ENCODE measurements around the gene ERI3. TPM values are rescaled to one million over a fixed set of nuclear protein-coding genes. Genes with fewer than 3 reads are reported as not detected.

ERI3 gene
- polyA plus RNA-seq, 3 donors from 2014 or later: 46.6 to 93.3 (median 53.1) TPM

DNA sequence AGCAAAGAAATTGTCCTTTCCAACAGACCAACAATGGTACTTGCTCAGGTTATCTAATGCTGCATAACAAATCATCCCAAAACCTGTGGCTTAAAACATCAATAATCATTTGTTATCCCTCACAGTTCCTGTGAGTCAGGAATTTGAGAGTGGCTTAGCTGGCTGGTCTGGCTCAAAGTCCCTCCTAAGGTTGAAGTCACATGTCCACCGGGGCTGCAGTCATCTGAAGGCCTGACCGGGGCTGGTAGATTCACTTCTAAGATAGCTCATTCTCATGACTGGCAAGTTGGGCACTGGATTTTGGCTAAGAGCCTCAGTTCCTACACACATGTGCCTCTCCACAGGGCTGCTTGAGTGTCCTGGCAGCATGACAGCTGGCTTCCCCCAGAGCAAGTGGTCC lies 16.9 kb downstream of the ERI3 start:
- Mint-ChIP-seq H3K27me3 (ENCODE audit: low read depth in 3 of 3) (peaks cover 0 to 2% (median 0%) of the 10 kb centered on the region in 3 donors), H3K36me3 (peaks cover 18 to 29% (median 28%) of the 10 kb centered on the region in 3 donors), H3K9me3 (no peaks in the 10 kb centered on the region), H3K4me1 (no peaks in the 10 kb centered on the region), H3K4me3 (no peak overlapping the region), H3K27ac (no peak overlapping the region)
- no peak for DNase-seq

DNA sequence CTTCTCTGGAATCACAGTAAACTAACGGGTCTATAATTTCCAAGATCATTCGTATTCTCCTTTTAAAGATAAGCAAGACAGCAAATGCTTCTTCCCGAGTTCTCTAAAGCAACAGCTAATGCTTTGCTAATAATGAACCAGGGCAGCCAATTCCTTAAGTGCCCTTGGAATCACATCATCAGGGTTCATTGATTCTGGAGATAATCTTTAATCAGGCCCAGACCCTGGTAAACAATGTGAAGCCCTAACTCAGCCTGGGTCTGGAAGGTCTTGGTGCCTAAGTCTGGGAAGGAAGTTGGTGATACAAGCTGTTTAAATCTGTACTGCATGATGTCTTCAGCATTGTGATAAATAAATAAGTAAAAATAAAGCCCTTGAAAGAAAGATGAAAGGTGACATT lies 18.4 kb downstream of the ERI3 start:
- H3K9me3 Mint-ChIP-seq: no peaks in the 10 kb centered on the region
- H3K36me3 Mint-ChIP-seq: peaks cover 23 to 36% (median 29%) of the 10 kb centered on the region in 3 donors

DNA sequence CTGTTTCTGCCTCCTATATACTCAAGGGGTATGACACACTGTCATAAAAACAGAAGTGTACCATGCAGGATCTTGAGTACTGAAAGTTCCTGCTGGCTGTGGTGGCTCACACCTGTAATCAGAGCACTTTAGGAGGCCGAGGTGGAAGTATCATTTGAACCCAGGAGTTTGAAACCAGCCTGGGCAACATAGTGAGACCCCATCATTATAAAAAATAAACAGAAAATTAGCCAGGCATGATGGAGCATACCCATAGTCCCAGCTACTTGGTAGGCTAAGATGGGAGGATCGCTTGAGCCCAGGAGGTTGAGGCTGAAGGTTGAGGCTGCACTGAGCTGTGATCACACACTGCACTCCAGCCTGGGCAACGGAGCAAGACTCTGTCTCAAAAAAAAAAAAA lies 20.1 kb downstream of the ERI3 start:
- no peaks in the 10 kb centered on the region for H3K4me1 Mint-ChIP-seq
- H3K36me3 Mint-ChIP-seq: peaks cover 23 to 49% (median 29%) of the 10 kb centered on the region in 3 donors
- no peak overlapping the region for H3K4me3 Mint-ChIP-seq
- DNase-seq: no peak
- no peaks in the 10 kb centered on the region for H3K9me3 Mint-ChIP-seq
- H3K27ac Mint-ChIP-seq: no peak overlapping the region
- H3K27me3 Mint-ChIP-seq (ENCODE audit: low read depth in 3 of 3): peaks cover 0 to 2% (median 0%) of the 10 kb centered on the region in 3 donors

More for the DNA sequence above, 18.4 kb downstream of the ERI3 start:
- no peak overlapping the region for H3K4me3 Mint-ChIP-seq
- no peak overlapping the region for H3K27ac Mint-ChIP-seq
- peaks cover 0 to 2% (median 0%) of the 10 kb centered on the region in 3 donors for H3K27me3 Mint-ChIP-seq (ENCODE audit: low read depth in 3 of 3)
- no peaks in the 10 kb centered on the region for H3K4me1 Mint-ChIP-seq
- DNase-seq: no peak

DNA sequence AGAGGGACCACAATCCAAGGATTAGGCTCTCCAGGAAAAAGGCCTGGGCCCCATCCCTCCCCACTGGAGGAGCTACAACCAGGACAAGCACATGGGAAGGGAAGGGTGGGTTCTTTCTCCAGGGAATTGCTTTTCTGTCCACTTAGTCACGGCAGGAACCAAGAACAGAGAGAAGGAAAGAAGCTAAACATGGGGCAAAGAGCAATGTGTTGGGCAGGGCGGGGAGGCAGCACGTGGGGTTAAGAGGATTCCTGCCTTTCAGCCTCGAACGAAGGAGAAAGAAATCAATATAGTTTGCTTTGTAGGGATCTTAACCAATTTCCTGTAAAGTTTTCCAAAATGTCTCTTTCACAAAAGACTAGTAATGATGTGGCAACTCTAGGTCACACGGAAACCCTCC lies 21.7 kb downstream of the ERI3 start:
- Mint-ChIP-seq H3K36me3 (peaks cover 19 to 43% (median 21%) of the 10 kb centered on the region in 3 donors), H3K9me3 (no peaks in the 10 kb centered on the region), H3K27ac (no peak overlapping the region), H3K27me3 (ENCODE audit: low read depth in 3 of 3) (peaks cover 0 to 2% (median 0%) of the 10 kb centered on the region in 3 donors), H3K4me1 (no peaks in the 10 kb centered on the region), H3K4me3 (no peak overlapping the region)
- no peak for DNase-seq

DNA sequence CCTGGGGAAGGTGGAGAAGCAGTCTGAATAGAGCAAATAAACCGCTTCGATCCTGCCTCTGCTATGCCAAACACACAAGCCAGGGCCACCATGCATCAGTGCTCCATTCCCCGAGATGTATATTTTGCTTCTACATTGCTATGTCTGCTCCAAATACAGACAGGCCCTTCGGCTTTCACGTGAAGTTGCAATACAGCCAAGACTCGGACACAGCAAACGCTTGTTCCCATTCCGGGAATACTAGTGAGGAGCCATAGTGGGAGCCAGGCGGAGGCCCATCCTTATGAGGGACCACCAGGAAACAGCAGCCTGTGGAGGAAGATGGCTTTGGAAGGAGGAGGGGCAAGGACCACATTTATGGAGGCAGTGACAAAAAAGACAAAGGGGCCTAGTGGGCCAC lies 22.6 kb downstream of the ERI3 start:
- Mint-ChIP-seq H3K27ac (peak overlapping the region in 1 of 6 donors; percentile 70), H3K36me3 (peaks cover 13 to 40% (median 13%) of the 10 kb centered on the region in 3 donors), H3K4me3 (no peak overlapping the region), H3K27me3 (ENCODE audit: low read depth in 3 of 3) (no peaks in the 10 kb centered on the region), H3K9me3 (no peaks in the 10 kb centered on the region), H3K4me1 (no peaks in the 10 kb centered on the region)
- DNase-seq: no peak

DNA sequence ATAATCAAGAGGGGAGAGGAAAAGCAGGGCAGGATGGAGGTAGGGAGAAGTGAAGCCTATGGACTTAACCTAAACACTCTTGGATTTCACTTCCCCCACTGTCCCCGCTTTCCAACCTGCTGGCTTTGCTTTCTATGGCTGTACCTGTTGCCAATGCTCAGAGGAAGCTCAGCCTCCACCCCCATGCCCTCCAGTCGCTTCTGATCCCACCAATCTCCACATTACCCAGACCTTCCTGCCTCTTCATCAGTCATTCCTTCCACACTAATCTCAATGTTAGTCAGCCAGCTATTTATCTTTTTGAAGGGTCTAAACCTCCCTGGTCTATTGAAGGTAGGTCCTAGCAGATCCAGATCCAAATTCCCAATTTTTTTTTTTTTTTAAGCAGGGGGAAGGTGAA lies 24.1 kb downstream of the ERI3 start:
- no peaks in the 10 kb centered on the region for H3K27me3 Mint-ChIP-seq (ENCODE audit: low read depth in 3 of 3)
- no peak for DNase-seq
- H3K36me3 Mint-ChIP-seq: peaks cover 6 to 27% (median 7%) of the 10 kb centered on the region in 3 donors
- H3K4me3 Mint-ChIP-seq: no peak overlapping the region
- no peaks in the 10 kb centered on the region for H3K9me3 Mint-ChIP-seq
- peak overlapping the region in 1 of 6 donors; percentile 32 for H3K27ac Mint-ChIP-seq
- no peaks in the 10 kb centered on the region for H3K4me1 Mint-ChIP-seq

DNA sequence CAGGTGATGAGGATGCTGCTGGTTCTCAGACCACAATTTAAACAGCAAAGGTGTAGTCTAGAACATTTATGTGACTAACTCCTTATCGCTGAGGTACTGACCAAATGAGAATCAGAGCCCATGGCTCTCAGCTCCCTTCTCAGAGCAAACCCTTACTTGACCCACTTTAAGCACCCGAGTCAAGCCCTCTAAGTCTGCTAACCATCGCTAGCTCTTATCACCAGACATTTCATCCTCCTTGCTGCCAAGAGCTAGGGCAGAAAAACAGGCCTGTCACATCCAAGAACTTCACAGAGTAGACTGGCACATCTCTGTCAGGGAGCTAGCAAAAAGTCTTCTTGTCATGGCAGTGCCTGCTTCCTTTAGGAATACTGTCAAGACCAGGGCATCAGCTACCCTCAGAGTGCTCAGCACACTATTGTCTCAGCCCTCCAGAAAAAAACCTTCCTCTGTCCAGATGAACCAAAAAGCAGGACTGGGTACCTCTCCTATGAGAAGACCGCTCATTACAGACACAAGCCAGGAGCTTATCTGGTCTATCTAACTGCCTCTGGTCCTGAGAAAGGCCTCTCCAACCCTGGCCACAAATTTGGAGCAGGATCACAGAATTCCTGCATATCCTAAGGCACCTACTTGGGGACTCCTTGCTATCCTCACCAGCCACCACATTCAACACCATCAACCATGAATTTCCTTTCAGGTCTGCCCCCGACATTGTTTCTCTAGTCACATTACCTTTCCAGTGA lies 26.2 kb downstream of the ERI3 start:
- no peak overlapping the region for H3K27ac Mint-ChIP-seq
- DNase-seq: no peak
- H3K36me3 Mint-ChIP-seq: peaks cover 3 to 25% (median 5%) of the 10 kb centered on the region in 3 donors
- no peaks in the 10 kb centered on the region for H3K9me3 Mint-ChIP-seq
- no peaks in the 10 kb centered on the region for H3K27me3 Mint-ChIP-seq (ENCODE audit: low read depth in 3 of 3)
- no peak overlapping the region for H3K4me3 Mint-ChIP-seq
- no peaks in the 10 kb centered on the region for H3K4me1 Mint-ChIP-seq

DNA sequence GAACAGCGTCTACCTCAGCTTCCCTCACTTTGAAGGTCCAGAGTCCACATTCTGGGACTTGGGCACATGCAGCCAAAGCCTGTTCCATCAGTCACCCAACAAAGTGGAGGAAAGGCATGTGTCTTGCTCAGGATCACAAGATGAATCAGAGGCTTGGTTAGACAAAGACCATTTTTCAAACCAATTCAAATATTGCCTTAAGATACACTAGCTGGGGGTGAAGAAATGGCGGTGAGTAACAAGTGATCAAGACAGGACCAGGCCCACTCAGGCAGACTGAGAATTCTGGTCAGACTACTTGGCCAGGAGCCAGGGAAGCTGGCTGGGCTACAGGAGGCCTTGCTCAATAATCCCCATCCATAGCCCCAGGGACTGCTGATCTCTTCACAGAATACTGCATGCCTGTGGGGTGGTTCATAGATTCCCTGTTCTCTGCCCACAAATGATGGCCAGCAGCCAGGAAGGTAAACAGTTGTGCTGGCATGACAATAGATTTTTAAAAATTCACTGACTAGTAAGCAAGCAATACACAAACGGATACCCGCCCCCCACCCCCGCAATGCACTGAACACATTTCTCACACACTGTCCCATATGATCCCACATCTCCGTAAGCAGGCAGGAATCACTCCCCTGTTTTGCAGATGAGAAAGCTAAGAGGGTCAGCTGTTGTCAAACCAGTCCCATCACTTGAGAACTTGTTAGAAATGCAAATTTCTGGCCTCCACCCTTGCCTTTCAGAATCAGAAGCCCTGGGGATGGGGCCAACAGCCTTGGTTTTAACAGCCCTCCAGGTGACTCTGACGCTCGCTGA lies 27.2 kb downstream of the ERI3 start:
- H3K27ac Mint-ChIP-seq: no peak overlapping the region

DNA sequence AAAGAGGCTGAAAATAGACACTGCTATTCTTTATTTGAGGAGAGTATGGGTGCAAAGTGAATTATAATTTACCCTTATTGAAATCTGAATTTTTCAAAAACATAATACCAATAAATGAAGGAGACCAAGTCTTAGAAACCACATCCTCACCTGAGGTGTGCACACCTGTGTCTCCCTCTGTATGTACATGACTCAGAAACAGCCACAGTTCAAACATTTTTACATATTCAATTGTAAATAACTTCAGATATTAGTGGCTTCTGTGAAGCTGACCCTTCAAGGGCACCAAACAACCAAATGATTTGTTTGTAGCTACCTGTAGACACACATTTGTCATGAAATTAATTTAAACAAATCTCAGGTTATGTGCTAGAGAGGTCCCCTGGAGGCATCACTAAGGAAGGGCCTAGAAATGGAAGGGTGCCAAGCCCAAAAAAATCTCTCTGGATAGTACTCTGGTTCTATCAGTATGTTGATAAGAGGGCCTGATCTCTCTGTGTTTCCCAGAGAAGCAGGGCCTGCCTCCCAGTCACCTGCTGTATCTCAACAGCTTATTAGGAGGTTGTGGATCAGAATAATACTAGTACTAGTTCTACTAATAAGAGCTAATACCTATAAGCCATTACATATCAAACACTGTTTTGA lies 28.1 kb downstream of the ERI3 start:
- peak overlapping the region in 1 of 6 donors; percentile 21 for H3K27ac Mint-ChIP-seq
- H3K27me3 Mint-ChIP-seq (ENCODE audit: low read depth in 3 of 3): no peaks in the 10 kb centered on the region
- H3K4me1 Mint-ChIP-seq: no peaks in the 10 kb centered on the region
- no peak overlapping the region for H3K4me3 Mint-ChIP-seq
- peaks cover 0 to 17% (median 0%) of the 10 kb centered on the region in 3 donors for H3K36me3 Mint-ChIP-seq
- DNase-seq: no peak
- no peaks in the 10 kb centered on the region for H3K9me3 Mint-ChIP-seq

More for the DNA sequence above, 27.2 kb downstream of the ERI3 start:
- Mint-ChIP-seq H3K27me3 (ENCODE audit: low read depth in 3 of 3) (no peaks in the 10 kb centered on the region), H3K4me1 (no peaks in the 10 kb centered on the region), H3K4me3 (no peak overlapping the region), H3K9me3 (no peaks in the 10 kb centered on the region), H3K36me3 (peaks cover 0 to 21% (median 5%) of the 10 kb centered on the region in 3 donors)
- no peak for DNase-seq

DNA sequence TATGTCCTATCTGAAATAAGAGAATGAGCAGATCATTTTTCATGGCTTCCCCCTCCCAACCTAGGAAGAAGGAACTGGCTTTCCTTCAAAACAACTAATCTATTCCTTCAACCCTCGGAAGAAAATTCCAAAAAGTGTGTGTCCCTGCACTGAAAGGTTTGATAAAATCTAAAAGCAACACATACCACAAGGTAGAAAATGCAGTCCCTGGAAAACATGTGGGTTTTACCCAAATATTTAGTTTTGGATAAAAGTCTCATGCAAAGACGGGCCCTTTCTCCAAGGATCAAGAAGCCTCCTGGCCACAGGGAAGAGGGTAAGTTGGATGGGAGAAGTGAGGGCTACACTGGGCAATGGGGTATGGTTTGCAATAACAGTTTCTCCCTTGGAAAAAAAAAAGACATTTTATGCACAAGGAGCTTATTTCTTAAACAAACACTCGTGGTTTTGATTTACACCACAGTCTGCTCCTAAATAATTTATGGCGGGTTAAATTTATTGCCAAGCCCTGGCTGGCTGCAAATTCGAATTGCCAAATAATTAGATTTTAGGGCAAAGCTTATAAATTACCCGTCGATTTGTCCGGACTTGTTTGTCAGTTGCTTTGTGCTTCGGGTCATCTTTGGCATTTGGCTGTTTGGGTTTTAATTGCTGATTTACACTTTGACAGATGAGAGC lies 28.9 kb downstream of the ERI3 start:
- Mint-ChIP-seq H3K27ac (no peak overlapping the region), H3K4me1 (no peaks in the 10 kb centered on the region), H3K27me3 (ENCODE audit: low read depth in 3 of 3) (peaks cover 0 to 1% (median 0%) of the 10 kb centered on the region in 3 donors), H3K36me3 (peaks cover 0 to 13% (median 0%) of the 10 kb centered on the region in 3 donors), H3K9me3 (no peaks in the 10 kb centered on the region), H3K4me3 (no peak overlapping the region)
- DNase-seq: no peak

DNA sequence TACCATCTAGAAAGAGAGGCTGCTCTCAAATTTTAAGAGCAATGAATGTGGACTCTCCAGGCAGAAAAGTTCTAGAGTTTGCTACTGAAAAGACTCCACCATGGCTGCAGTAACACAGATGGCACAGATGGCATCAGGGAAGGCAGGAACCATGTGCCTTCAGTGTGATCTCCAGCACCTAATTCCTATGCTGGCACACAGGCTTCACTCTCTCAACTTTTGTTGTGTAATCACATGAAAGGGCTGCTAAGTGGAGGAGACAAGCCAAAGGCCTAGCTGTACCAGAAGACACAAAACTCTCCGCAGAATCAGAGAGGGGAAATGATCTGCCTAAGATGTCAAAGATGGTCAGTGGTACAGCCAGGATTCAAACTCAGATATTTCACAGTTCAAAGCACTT lies 31.1 kb downstream of the ERI3 start:
- H3K9me3 Mint-ChIP-seq: no peaks in the 10 kb centered on the region
- H3K27me3 Mint-ChIP-seq (ENCODE audit: low read depth in 3 of 3): peaks cover 0 to 1% (median 0%) of the 10 kb centered on the region in 3 donors
- H3K4me3 Mint-ChIP-seq: no peak overlapping the region
- H3K36me3 Mint-ChIP-seq: peaks cover 0 to 3% (median 0%) of the 10 kb centered on the region in 3 donors
- no peak overlapping the region for H3K27ac Mint-ChIP-seq
- H3K4me1 Mint-ChIP-seq: no peaks in the 10 kb centered on the region
- no peak for DNase-seq

DNA sequence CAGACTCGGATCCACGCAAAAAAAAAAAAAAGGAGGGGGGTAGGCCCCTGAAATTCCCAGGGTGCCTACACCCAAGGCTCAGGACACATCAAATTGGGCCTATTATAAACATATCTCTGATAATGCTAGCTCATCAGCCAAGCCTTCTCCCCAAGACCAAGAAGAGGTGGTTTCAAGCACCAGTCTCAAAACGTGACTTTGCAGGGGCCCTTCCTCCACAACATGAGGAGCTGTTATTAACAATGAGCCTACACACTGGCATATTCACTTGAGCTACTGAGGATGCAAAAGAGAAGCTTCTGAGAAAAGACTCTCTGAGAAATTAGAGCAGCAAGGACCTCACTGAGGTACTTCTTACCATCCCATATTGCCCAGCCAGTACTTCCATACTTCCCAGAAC lies 32.7 kb downstream of the ERI3 start:
- Mint-ChIP-seq H3K27me3 (ENCODE audit: low read depth in 3 of 3) (peaks cover 0 to 1% (median 0%) of the 10 kb centered on the region in 3 donors), H3K36me3 (peaks cover 0 to 14% (median 5%) of the 10 kb centered on the region in 3 donors), H3K9me3 (no peaks in the 10 kb centered on the region), H3K27ac (peak overlapping the region in 1 of 6 donors; percentile 14), H3K4me1 (peaks cover 0 to 7% of the 10 kb centered on the region in 2 donors), H3K4me3 (no peak overlapping the region)
- DNase-seq: no peak

DNA sequence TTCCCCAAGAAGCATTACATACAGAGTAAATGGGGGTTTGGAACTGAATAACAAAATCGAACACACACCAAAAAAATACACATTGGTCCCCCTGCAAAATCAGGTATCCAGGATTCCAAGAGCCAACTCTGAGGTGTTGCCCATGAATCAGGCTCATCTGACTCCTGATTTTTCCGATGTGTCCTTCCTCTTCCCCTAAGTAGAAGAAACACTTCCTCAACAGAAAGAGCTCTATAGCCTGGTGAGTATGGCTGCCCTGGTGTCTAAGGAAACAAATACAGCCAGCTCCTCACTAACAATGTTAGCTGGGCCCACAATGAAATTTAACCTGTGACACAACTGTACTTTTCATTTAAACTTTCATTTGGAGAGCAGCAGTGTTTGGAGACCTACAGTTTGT lies 33.6 kb downstream of the ERI3 start:
- Mint-ChIP-seq H3K9me3 (no peaks in the 10 kb centered on the region), H3K27me3 (ENCODE audit: low read depth in 3 of 3) (peaks cover 0 to 1% (median 0%) of the 10 kb centered on the region in 3 donors), H3K36me3 (peaks cover 0 to 15% (median 5%) of the 10 kb centered on the region in 3 donors), H3K4me3 (no peak overlapping the region), H3K27ac (no peak overlapping the region), H3K4me1 (peaks cover 0 to 7% of the 10 kb centered on the region in 2 donors)
- no peak for DNase-seq

All from immature natural killer cell (primary cell).